ES-I3 (cell line): ENCODE data around the gene QSOX1.

Source experiments
- H3K36me3 ChIP-seq: 2 replicates; pipeline ENCODE4 v1.6.1; 2013; ENCODE audit warnings: mild to moderate bottlenecking, low read length, control low read depth, moderate library complexity; ENCODE audit not compliant: insufficient read depth
- H3K4me1 ChIP-seq: 2 replicates; pipeline ENCODE4 v1.6.1; 2013; ENCODE audit warnings: mild to moderate bottlenecking, control low read depth, low read length; ENCODE audit not compliant: insufficient read depth
- H3K9ac ChIP-seq: 2 replicates; pipeline ENCODE4 v1.6.1; 2013; ENCODE audit warnings: low read depth, mild to moderate bottlenecking, low read length, moderate library complexity
- H3K9me3 ChIP-seq: 2 replicates; pipeline ENCODE4 v1.6.1; 2013; ENCODE audit warnings: mild to moderate bottlenecking, low read length, moderate library complexity; ENCODE audit not compliant: control insufficient read depth, insufficient read depth

The QSOX1 gene

DNA sequence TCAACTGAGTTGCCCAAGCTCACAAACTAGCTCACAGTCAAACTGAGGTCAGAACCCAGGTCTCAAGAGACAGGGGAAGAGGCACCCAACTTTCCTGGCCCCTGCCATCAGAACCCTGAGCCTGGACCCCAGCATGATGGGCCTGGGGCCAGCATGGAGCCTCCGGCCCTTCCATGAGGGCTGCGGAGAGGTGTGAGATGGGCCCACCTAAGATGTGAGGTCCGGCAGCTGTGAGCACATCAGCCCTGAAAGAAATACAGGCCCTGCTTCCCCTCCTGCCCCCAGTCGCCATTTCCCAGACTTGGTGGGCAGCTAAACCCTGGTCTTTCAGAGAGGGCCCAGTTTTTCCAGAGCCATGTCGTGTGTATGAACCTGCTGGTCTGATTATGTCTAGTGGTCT is 30.6 kb downstream of the QSOX1 start:
- no peak overlapping the region for H3K9ac ChIP-seq
- H3K36me3 ChIP-seq, result peaks cover 4% of the 10 kb centered on the region; the same call in 1 of the 2 replicates
- H3K9me3 ChIP-seq, result no peaks in the 10 kb centered on the region
- no peaks in the 10 kb centered on the region for H3K4me1 ChIP-seq

DNA sequence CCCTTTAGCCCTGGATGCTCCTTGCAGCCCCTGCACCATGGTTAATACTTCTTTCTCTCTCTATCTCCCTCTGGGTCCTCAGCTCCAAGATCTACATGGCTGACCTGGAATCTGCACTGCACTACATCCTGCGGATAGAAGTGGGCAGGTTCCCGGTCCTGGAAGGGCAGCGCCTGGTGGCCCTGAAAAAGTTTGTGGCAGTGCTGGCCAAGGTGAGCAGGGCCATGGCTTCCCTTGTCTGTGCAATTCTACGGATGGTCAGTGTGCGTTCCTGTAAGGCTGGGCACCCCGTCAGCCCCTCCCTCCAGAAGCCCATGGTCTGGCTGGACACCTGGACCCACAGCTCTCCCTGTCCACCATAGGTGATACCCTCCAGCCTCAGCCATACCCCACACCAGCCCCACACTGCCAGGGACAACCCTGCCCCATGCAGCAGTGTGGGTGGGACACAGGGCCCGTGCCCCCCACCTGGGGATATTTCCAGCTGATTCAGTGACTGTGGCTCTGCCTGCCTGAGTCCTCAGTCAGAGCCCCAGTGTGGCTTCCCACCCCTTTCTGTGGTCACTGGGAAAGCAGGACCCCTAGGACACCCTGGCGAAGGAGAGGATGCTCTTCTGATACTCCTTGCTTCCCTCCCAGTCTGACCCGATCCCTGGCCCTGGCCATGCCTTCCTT is 31.4 kb downstream of the QSOX1 start:
- Histone ChIP-seq H3K9ac (no peak overlapping the region), H3K36me3 (peaks cover 4% of the 10 kb centered on the region; the same call in 1 of the 2 replicates), H3K9me3 (no peaks in the 10 kb centered on the region), H3K4me1 (no peaks in the 10 kb centered on the region)

GRCh38 chr1:180186831-180187230 is 32.2 kb downstream of the QSOX1 start:
- Histone ChIP-seq H3K4me1 (no peaks in the 10 kb centered on the region), H3K36me3 (peaks cover 2% of the 10 kb centered on the region; the same call in 1 of the 2 replicates)

DNA sequence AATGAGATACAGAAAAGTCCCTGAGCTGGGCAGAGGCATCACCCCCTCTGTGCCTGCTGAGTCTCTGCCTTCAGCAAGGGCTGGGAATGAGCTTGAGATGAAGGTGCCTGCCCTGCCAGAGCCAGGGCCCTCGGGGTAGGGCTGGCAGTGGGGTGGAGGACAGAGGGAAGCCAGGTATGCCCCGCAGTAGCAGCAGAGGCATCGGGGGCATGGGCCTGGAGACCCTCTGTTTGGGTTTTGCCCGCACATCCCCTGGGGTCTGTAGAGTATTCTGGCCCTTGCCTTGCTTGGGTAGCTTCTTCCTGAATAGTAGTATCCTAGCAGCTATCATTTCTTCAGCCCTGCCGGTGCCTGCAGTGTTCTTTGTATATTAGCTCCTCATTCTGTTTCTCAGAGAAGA is 33.0 kb downstream of the QSOX1 start:
- Histone ChIP-seq H3K4me1 (no peaks in the 10 kb centered on the region), H3K36me3 (no peaks in the 10 kb centered on the region; the same call in 1 of the 2 replicates), H3K9me3 (no peaks in the 10 kb centered on the region), H3K9ac (no peak overlapping the region)

More at GRCh38 chr1:180186831-180187230, 32.2 kb downstream of the QSOX1 start:
- no peak overlapping the region for H3K9ac ChIP-seq
- no peaks in the 10 kb centered on the region for H3K9me3 ChIP-seq

GRCh38 chr1:180188091-180188506 is 33.4 kb downstream of the QSOX1 start:
- Histone ChIP-seq H3K36me3 (no peaks in the 10 kb centered on the region; the same call in 1 of the 2 replicates), H3K4me1 (no peaks in the 10 kb centered on the region), H3K9ac (no peak overlapping the region), H3K9me3 (no peaks in the 10 kb centered on the region)

DNA sequence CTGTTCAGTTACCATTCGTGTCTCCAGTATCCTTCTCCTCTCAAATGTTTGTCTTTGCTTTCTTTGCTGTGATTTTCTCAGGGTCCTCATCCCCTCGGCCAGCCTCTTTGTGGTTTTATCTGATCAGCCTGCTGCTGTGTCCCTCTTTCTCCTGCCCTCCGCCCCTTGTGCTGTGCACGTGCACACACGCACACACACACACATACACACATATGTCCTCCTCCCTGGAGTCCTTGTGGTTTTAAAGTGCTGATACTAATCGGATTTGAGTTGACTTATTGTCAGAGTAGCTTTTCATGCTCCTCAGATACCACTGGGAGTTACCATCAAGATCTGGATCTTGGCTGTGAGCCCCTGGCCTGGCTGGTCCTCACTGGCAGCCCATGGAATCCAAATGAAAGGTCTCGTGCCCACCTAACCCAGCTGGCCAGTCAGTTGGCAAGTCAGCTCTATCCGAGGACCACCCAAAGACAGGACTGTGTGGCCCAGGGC is 34.1 kb downstream of the QSOX1 start:
- Histone ChIP-seq H3K4me1 (no peaks in the 10 kb centered on the region), H3K9ac (no peak overlapping the region), H3K36me3 (no peaks in the 10 kb centered on the region; the same call in 1 of the 2 replicates), H3K9me3 (no peaks in the 10 kb centered on the region)

- Histone ChIP-seq H3K9ac (no peak overlapping the region), H3K36me3 (no peaks in the 10 kb centered on the region), H3K9me3 (no peaks in the 10 kb centered on the region), H3K4me1 (no peaks in the 10 kb centered on the region)
These were observed 35.4 kb downstream of the QSOX1 start for GRCh38 chr1:180190091-180190490.

DNA sequence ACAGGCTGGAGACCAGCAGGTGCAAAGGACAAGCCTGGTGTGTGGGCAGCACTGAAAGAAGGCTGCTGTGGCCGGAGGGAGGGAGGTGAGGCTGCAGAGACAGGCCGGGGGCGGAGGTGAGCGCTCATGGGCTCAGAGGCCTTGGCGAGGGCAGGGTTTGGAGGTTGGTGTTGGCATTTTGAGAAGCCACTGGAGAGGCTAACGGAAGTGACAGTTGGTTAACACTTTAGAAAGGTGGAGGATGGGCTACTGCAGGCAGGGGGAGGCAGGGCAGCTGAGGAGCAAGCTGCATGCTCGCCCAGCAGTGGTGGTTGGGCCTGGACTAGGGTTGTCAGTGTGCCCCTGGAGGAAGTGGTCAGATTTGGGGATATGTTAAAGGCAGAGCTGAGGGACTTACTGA is 37.5 kb downstream of the QSOX1 start:
- H3K9ac ChIP-seq, result no peak overlapping the region
- no peaks in the 10 kb centered on the region for H3K4me1 ChIP-seq
- no peaks in the 10 kb centered on the region for H3K36me3 ChIP-seq
- H3K9me3 ChIP-seq, result no peaks in the 10 kb centered on the region

DNA sequence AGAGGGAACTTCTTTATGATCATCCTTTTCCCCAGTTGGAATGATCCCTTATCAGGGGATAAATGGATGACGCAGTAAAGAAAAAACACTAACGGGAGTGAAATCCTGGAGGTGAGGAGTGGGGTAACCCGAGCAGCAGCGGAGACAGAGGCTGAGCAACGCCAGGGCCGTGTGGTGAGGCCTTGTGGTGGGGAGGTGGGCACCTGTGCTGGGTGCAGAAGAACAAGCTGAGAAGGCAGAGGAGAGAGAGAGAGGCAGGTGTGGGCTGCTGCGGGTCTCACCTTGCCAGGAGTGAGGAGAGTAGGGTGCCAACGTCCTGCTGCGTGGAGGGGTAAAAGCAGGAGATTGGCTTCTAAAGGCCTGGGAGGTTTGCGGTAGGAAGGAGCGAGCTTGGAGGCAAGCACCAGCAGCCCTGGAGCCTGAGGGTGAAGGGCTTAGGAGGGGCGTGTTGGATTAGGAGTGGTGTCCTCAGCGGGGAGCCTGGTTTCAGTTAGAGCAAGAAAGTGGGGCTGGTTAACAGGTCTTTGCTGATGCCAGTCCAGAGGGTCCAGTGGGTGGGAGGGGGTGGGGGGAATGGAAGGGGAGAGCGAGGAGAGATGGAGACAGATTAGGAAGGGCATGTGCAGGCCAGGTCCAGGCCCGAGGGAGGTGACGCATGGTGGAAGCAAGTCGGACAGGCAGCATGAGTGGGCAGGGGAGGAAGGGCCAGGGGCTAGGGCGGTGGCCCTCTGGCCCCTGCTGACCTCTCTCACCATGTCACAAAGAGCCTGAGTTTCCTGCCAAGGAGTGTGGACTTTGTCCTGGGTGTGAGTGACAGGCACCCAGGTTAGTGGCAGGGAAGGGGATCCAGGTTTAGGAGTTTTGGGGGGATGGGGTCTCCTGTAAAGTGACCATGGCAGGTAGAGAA is 38.7 kb downstream of the QSOX1 start:
- no peaks in the 10 kb centered on the region for H3K36me3 ChIP-seq
- no peaks in the 10 kb centered on the region for H3K9me3 ChIP-seq
- H3K9ac ChIP-seq, result no peak overlapping the region
- H3K4me1 ChIP-seq, result no peaks in the 10 kb centered on the region

- Histone ChIP-seq H3K4me1 (no peaks in the 10 kb centered on the region), H3K9me3 (no peaks in the 10 kb centered on the region), H3K9ac (no peak overlapping the region), H3K36me3 (no peaks in the 10 kb centered on the region)
These were observed 39.4 kb downstream of the QSOX1 start for GRCh38 chr1:180194048-180194425.

DNA sequence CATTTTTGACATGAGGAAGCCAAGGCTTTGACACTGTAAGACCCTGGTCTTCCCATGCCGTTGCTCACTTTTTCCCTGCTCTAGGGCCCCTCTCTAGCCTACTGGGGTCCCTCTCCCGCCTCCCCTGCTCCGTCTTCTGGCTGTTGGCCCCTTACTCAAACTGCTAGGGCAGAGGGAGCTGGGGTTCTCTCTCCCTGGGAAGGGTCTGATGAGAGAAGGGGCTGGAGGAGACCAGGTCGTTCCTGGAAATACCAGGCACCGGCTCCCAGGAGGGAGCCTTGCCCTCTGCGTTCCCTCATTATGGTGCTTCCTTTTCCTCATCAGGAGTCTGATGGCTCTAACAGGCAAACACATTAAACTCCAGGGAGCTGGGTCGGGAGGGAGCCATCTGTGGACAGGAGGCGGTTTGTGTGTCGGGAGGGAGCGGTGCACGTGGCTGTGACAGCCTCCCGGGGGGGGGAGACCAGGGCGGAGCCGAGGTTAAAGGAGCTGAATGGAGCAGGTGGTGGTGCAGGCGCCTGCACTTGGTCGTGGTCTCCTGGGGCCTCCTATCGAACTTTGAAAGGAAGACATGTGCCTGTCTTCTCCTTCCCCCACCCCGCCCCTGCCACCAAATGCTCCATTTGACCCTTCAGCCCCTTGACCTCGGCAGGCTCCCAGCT is 40.0 kb downstream of the QSOX1 start:
- Histone ChIP-seq H3K36me3 (no peaks in the 10 kb centered on the region), H3K4me1 (no peaks in the 10 kb centered on the region), H3K9me3 (no peaks in the 10 kb centered on the region), H3K9ac (no peak overlapping the region)

GRCh38 chr1:180195401-180195800 is 40.7 kb downstream of the QSOX1 start:
- H3K9ac ChIP-seq, result no peak overlapping the region
- H3K9me3 ChIP-seq, result no peaks in the 10 kb centered on the region
- H3K36me3 ChIP-seq, result no peaks in the 10 kb centered on the region
- H3K4me1 ChIP-seq, result no peaks in the 10 kb centered on the region

DNA sequence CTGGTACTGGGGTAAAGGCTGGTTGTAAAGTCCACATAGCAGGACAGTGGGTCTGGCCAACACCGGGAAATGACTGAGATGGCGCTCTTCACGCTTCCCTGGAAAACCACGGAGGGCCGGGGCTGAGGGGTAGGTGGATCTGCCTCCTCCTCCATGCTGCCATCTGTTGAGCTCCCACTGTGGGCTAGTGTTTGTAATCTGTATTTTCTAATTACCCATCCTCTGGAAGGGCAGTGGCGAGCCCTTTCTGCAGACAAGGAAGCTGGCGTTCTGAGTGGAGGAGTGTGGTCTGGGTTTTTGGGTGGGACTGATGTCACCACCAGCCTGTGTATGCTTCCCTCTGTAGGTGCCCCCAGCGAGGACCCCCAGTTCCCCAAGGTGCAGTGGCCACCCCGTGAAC is 41.2 kb downstream of the QSOX1 start:
- no peaks in the 10 kb centered on the region for H3K36me3 ChIP-seq
- no peaks in the 10 kb centered on the region for H3K4me1 ChIP-seq
- H3K9me3 ChIP-seq, result no peaks in the 10 kb centered on the region
- H3K9ac ChIP-seq, result no peak overlapping the region

DNA sequence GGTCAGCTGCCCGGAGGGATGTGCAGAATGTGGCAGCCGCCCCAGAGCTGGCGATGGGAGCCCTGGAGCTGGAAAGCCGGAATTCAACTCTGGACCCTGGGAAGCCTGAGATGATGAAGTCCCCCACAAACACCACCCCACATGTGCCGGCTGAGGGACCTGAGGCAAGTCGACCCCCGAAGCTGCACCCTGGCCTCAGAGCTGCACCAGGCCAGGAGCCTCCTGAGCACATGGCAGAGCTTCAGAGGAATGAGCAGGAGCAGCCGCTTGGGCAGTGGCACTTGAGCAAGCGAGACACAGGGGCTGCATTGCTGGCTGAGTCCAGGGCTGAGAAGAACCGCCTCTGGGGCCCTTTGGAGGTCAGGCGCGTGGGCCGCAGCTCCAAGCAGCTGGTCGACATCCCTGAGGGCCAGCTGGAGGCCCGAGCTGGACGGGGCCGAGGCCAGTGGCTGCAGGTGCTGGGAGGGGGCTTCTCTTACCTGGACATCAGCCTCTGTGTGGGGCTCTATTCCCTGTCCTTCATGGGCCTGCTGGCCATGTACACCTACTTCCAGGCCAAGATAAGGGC is 41.9 kb downstream of the QSOX1 start:
- no peaks in the 10 kb centered on the region for H3K36me3 ChIP-seq
- H3K9me3 ChIP-seq, result no peaks in the 10 kb centered on the region
- no peak overlapping the region for H3K9ac ChIP-seq
- H3K4me1 ChIP-seq, result no peaks in the 10 kb centered on the region
